BLaER1 treated with 17β-estradiol and CSF1 and Interleukin-3, amounts not matched to agents 10 nM and 100 nM (cell line): ENCODE data around the gene MYF5.

Experiments used
- H3K27ac ChIP-seq, 11 experiments: shearing (Covaris generic); formaldehyde crosslinking; 2 replicates each; pipeline ENCODE4 v1.8.1; 2022
- H3K27me3 ChIP-seq, 11 experiments: shearing (Covaris generic); formaldehyde crosslinking; 2 replicates each; pipeline ENCODE4 v1.8.1; 2022
- H3K36me3 ChIP-seq, 11 experiments: shearing (Covaris generic); formaldehyde crosslinking; 2 replicates each; pipeline ENCODE4 v1.8.1; 2022
- H3K4me1 ChIP-seq, 10 experiments: shearing (Covaris generic); formaldehyde crosslinking; 2 replicates each; pipeline ENCODE4 v1.8.1; 2022
- H3K4me2 ChIP-seq, 11 experiments: shearing (Covaris generic); formaldehyde crosslinking; 2 replicates each; pipeline ENCODE4 v1.8.1; 2022
- H3K4me3 ChIP-seq, 10 experiments: shearing (Covaris generic); formaldehyde crosslinking; 2 replicates each; pipeline ENCODE4 v1.8.1; 2022
- H3K9ac ChIP-seq, 11 experiments: shearing (Covaris generic); formaldehyde crosslinking; 2 replicates each; pipeline ENCODE4 v1.8.1; 2022
- H3K9me3 ChIP-seq, 11 experiments: shearing (Covaris generic); formaldehyde crosslinking; replicated peaks in 1 of 11; 2 replicates each; pipeline ENCODE4 v1.8.1; 2022
- H4K20me1 ChIP-seq, 11 experiments: shearing (Covaris generic); formaldehyde crosslinking; 2 replicates each; pipeline ENCODE4 v1.8.1; 2022
- Cebpa-rat ChIP-seq, 11 experiments: shearing (Covaris generic); IDR thresholded peaks; 2 replicates each; pipeline ENCODE4 v1.8.1; 2022

Gene MYF5

GRCh38 chr12:80749456-80749855 lies 32.7 kb downstream of the MYF5 start:
- Histone ChIP-seq H3K9me3 (no peaks in the 10 kb centered on the region), H3K36me3 (no peaks in the 10 kb centered on the region), H3K27ac (no peak overlapping the region), H3K4me3 (no peak overlapping the region), H3K4me1 (no peaks in the 10 kb centered on the region), H3K9ac (no peak overlapping the region), H3K4me2 (no peak overlapping the region), H4K20me1 (no peaks in the 10 kb centered on the region), H3K27me3 (no peaks in the 10 kb centered on the region)
- no peak for TF ChIP-seq Cebpa-rat (IDR thresholded peaks at IDR 0.05)

- H3K27me3 ChIP-seq: no peaks in the 10 kb centered on the region
- no peak overlapping the region for H3K9ac ChIP-seq
- no peak for TF ChIP-seq Cebpa-rat (IDR thresholded peaks at IDR 0.05)
- no peaks in the 10 kb centered on the region for H3K4me1 ChIP-seq
- no peaks in the 10 kb centered on the region for H3K9me3 ChIP-seq
- no peaks in the 10 kb centered on the region for H3K36me3 ChIP-seq
- H3K4me2 ChIP-seq: no peak overlapping the region
- H4K20me1 ChIP-seq: no peaks in the 10 kb centered on the region
- no peak overlapping the region for H3K27ac ChIP-seq
- H3K4me3 ChIP-seq: no peak overlapping the region
Measured at GRCh38 chr12:80752464-80752863, 35.8 kb downstream of the MYF5 start.

- H4K20me1 ChIP-seq: no peaks in the 10 kb centered on the region
- H3K4me1 ChIP-seq: no peaks in the 10 kb centered on the region
- no peak overlapping the region for H3K4me2 ChIP-seq
- H3K9ac ChIP-seq: no peak overlapping the region
- H3K36me3 ChIP-seq: no peaks in the 10 kb centered on the region
- H3K27ac ChIP-seq: no peak overlapping the region
- no peak overlapping the region for H3K4me3 ChIP-seq
- TF ChIP-seq Cebpa-rat (IDR thresholded peaks at IDR 0.05): no peak
- no peaks in the 10 kb centered on the region for H3K27me3 ChIP-seq
- H3K9me3 ChIP-seq: no peaks in the 10 kb centered on the region
Measured at GRCh38 chr12:80754274-80754673, 37.6 kb downstream of the MYF5 start.

- Histone ChIP-seq H3K4me3 (no peak overlapping the region), H3K9ac (no peak overlapping the region), H3K27ac (no peak overlapping the region), H3K4me1 (no peaks in the 10 kb centered on the region), H3K36me3 (no peaks in the 10 kb centered on the region), H3K27me3 (no peaks in the 10 kb centered on the region), H4K20me1 (no peaks in the 10 kb centered on the region), H3K4me2 (0 out of 22 replicates have a peak overlapping the region, but pooled peaks of 1 of the 11 experiments have one; percentile 4), H3K9me3 (no peaks in the 10 kb centered on the region)
- no peak for TF ChIP-seq Cebpa-rat (IDR thresholded peaks at IDR 0.05)
Measured at GRCh38 chr12:80756875-80757274, 40.2 kb downstream of the MYF5 start.

- H3K4me2 ChIP-seq: no peak overlapping the region
- no peaks in the 10 kb centered on the region for H3K27me3 ChIP-seq
- no peaks in the 10 kb centered on the region for H4K20me1 ChIP-seq
- no peaks in the 10 kb centered on the region for H3K4me1 ChIP-seq
- H3K9me3 ChIP-seq: no peaks in the 10 kb centered on the region
- no peak overlapping the region for H3K9ac ChIP-seq
- TF ChIP-seq Cebpa-rat (IDR thresholded peaks at IDR 0.05): no peak
- no peak overlapping the region for H3K4me3 ChIP-seq
- no peak overlapping the region for H3K27ac ChIP-seq
- H3K36me3 ChIP-seq: no peaks in the 10 kb centered on the region
Measured at GRCh38 chr12:80761838-80762237, 45.1 kb downstream of the MYF5 start.

GRCh38 chr12:80763874-80764273 lies 47.2 kb downstream of the MYF5 start:
- H4K20me1 ChIP-seq: no peaks in the 10 kb centered on the region; a peak in 1 of 22 replicates
- no peaks in the 10 kb centered on the region for H3K36me3 ChIP-seq
- no peaks in the 10 kb centered on the region for H3K4me1 ChIP-seq
- H3K4me2 ChIP-seq: no peak overlapping the region
- H3K9me3 ChIP-seq: no peaks in the 10 kb centered on the region
- TF ChIP-seq Cebpa-rat (IDR thresholded peaks at IDR 0.05): no peak
- no peaks in the 10 kb centered on the region for H3K27me3 ChIP-seq
- H3K9ac ChIP-seq: no peak overlapping the region
- no peak overlapping the region for H3K4me3 ChIP-seq
- H3K27ac ChIP-seq: peak overlapping the region in 1 of 11 experiments; percentile 6; a peak in 1 of 22 replicates

GRCh38 chr12:80766210-80766609 lies 49.5 kb downstream of the MYF5 start:
- Histone ChIP-seq H3K36me3 (no peaks in the 10 kb centered on the region), H3K4me2 (no peak overlapping the region), H3K9me3 (no peaks in the 10 kb centered on the region), H3K9ac (no peak overlapping the region), H4K20me1 (no peaks in the 10 kb centered on the region; a peak in 1 of 22 replicates), H3K27me3 (no peaks in the 10 kb centered on the region), H3K27ac (no peak overlapping the region), H3K4me1 (no peaks in the 10 kb centered on the region), H3K4me3 (no peak overlapping the region)
- no peak for TF ChIP-seq Cebpa-rat (IDR thresholded peaks at IDR 0.05)

- H3K9me3 ChIP-seq: no peaks in the 10 kb centered on the region
- H3K4me1 ChIP-seq: no peaks in the 10 kb centered on the region
- H3K9ac ChIP-seq: no peak overlapping the region
- no peak overlapping the region for H3K4me3 ChIP-seq
- H3K36me3 ChIP-seq: no peaks in the 10 kb centered on the region
- no peaks in the 10 kb centered on the region; a peak in 1 of 22 replicates for H4K20me1 ChIP-seq
- TF ChIP-seq Cebpa-rat (IDR thresholded peaks at IDR 0.05): no peak
- H3K27me3 ChIP-seq: no peaks in the 10 kb centered on the region
- H3K4me2 ChIP-seq: no peak overlapping the region
- no peak overlapping the region for H3K27ac ChIP-seq
Measured at GRCh38 chr12:80766897-80767296, 50.2 kb downstream of the MYF5 start.
